Esophagus (tissue), 2 donors: Measurements from ENCODE around the gene PLEKHG5. TPM values are rescaled to one million over a fixed set of nuclear protein-coding genes. Genes with fewer than 3 reads are reported as not detected.

Source experiments
- H3K27ac ChIP-seq, 2 donors: one replicate each; pipeline ENCODE4 v1.5.1; 2013; ENCODE audit warnings: low read depth in 2 of 2, mild to moderate bottlenecking in 2 of 2, inconsistent platforms in 1 of 2, low read length in 1 of 2, moderate library complexity in 1 of 2
- H3K27me3 ChIP-seq, 2 donors: one replicate each; pipeline ENCODE4 v1.6.1; 2013; ENCODE audit warnings: low read length in 2 of 2, control low read depth in 1 of 2, mild to moderate bottlenecking in 1 of 2; ENCODE audit not compliant: insufficient read depth in 2 of 2, control insufficient read depth in 1 of 2
- H3K36me3 ChIP-seq, 2 donors: one replicate each; pipeline ENCODE4 v1.6.1; 2013; ENCODE audit warnings: low read length in 1 of 2; ENCODE audit not compliant: control insufficient read depth in 2 of 2, insufficient read depth in 2 of 2
- H3K4me1 ChIP-seq, 2 donors: one replicate each; pipeline ENCODE4 v1.6.1; 2013; ENCODE audit warnings: low read length in 1 of 2; ENCODE audit not compliant: control insufficient read depth in 2 of 2, insufficient read depth in 2 of 2
- H3K4me3 ChIP-seq, 2 donors: one replicate each; pipeline ENCODE4 v1.5.1; 2013; ENCODE audit warnings: low read length in 2 of 2, mild to moderate bottlenecking in 2 of 2, low read depth in 1 of 2, moderate library complexity in 1 of 2
- H3K9me3 ChIP-seq, 2 donors: one replicate each; pipeline ENCODE4 v1.6.1; 2013; ENCODE audit warnings: mild to moderate bottlenecking in 2 of 2, low read depth in 1 of 2, low read length in 1 of 2, moderate library complexity in 1 of 2; ENCODE audit not compliant: control insufficient read depth in 2 of 2, insufficient read depth in 1 of 2
- WGBS, 2 donors: extraction: QIAGEN DNeasy Blood & Tissue Kit; methylation state at CpG; one replicate each; pipeline ENCODE4 v1.1.7; 2013; 5-methylcytosine and 5-hydroxymethylcytosine counted together
- polyA plus RNA-seq, 2 donors: library from polyadenylated mRNA; stranded (reverse); fragments of 200-250 nt; gene quantifications; one replicate each; pipeline ENCODE4 v1.2.3, GENCODE V29; 2013
- donor health status: healthy with polysubstance abuse.
- donor health status: Bipolar disorder and iron deficiency.

PLEKHG5 gene
- polyA plus RNA-seq, 2 donors = 18.5 to 28.0 TPM

GRCh38 chr1:6485168-6486101, 6.0 kb downstream of the PLEKHG5 start:
- H3K9me3 ChIP-seq = no peaks in the 10 kb centered on the region
- H3K4me1 ChIP-seq = peaks cover 3 to 13% of the 10 kb centered on the region in 2 donors
- H3K27me3 ChIP-seq = no peaks in the 10 kb centered on the region
- no peaks in the 10 kb centered on the region for H3K36me3 ChIP-seq
- 1 to 3% methylated on average over 63 to 80 of the region's 80 CpGs for WGBS, 2 donors
- H3K4me3 ChIP-seq = peak overlapping the region; percentile 41 to 49
- H3K27ac ChIP-seq = no peak overlapping the region

GRCh38 chr1:6484826-6485167, 6.7 kb downstream of the PLEKHG5 start:
- H3K4me3 ChIP-seq = peak overlapping the region; percentile 41 to 49
- no peaks in the 10 kb centered on the region for H3K36me3 ChIP-seq
- no peak overlapping the region for H3K27ac ChIP-seq
- no peaks in the 10 kb centered on the region for H3K27me3 ChIP-seq
- no peaks in the 10 kb centered on the region for H3K9me3 ChIP-seq
- H3K4me1 ChIP-seq = peaks cover 3 to 13% of the 10 kb centered on the region in 2 donors
- WGBS, 2 donors = 17 to 29% methylated on average over 7 to 13 of the region's 13 CpGs

DNA sequence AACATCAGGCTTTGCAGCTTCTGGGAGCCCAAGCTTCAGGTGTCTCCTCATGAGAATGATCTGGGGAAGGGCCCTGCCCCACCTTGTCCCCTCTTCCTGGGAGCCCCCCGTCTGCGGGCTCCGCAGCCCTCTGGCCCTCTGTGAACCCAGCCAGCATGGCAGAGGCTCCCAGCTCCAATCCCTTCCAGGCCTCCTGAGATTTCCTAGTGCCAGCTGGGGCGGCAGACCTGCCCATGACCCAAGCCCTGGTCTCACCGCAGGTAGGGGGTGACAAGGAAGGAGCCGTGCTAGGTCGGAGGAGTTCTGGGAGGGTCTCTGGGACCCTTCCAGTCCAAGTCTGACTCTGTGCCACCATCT, 7.7 kb downstream of the PLEKHG5 start:
- Histone ChIP-seq H3K4me3 (no peak overlapping the region), H3K27me3 (no peaks in the 10 kb centered on the region), H3K4me1 (peaks cover 3 to 13% of the 10 kb centered on the region in 2 donors), H3K27ac (peak overlapping the region in 1 of 2 donors; percentile 23), H3K36me3 (no peaks in the 10 kb centered on the region), H3K9me3 (no peaks in the 10 kb centered on the region)
- 93 to 96% methylated on average over 7 of the region's 7 CpGs for WGBS, 2 donors

- Histone ChIP-seq H3K27me3 (no peaks in the 10 kb centered on the region), H3K4me3 (no peak overlapping the region), H3K4me1 (peaks cover 3 to 9% of the 10 kb centered on the region in 2 donors), H3K27ac (peak overlapping the region in 1 of 2 donors; percentile 26), H3K36me3 (no peaks in the 10 kb centered on the region), H3K9me3 (no peaks in the 10 kb centered on the region)
- 73 to 81% methylated on average over 14 of the region's 14 CpGs for WGBS, 2 donors
These were observed 8.3 kb downstream of the PLEKHG5 start for GRCh38 chr1:6483017-6483760.

GRCh38 chr1:6481820-6482219, 9.6 kb downstream of the PLEKHG5 start:
- 82 to 92% methylated on average over 5 of the region's 5 CpGs for WGBS, 2 donors
- H3K4me3 ChIP-seq = no peak overlapping the region
- no peak overlapping the region for H3K27ac ChIP-seq
- H3K9me3 ChIP-seq = no peaks in the 10 kb centered on the region
- H3K4me1 ChIP-seq = peaks cover 3 to 7% of the 10 kb centered on the region in 2 donors
- H3K27me3 ChIP-seq = no peaks in the 10 kb centered on the region
- peaks cover 0 to 2% of the 10 kb centered on the region in 2 donors for H3K36me3 ChIP-seq

DNA sequence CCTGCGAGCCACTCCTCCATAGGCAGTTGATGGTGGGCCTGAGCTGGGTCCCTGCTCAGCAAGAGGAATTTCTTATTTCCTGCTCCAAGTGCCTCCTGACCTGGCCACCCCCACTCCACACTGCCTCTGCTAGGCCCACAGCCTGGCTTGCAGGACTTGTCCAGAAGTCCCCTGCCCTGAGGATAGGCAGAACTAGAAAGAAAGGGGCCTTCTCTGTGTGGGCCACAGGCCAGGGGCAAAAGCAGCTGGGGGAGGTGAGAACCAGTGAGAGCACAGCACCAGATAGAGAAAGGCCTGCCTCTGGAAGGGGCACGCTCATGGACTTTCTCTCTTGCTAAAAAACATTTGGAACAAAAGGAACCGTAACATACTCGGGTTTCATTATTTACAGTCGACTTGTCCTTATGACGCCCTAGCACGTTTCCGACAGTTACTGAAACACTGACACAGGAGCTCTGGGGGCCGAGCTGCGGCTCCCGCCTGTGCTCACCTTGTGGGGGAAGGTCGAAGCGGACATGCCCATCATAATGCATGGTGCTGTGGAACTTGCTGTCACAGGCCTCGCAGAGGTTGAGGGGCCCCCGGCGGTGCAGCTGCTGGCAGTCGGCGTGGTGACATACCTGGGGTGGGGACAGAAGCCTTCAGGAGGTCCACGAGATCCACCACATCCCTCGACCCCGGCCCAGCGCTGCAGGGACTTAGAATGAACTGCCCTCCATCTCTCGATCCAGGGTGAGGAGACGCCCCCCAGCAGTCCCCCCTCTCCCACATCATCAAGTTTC, 14.2 kb downstream of the PLEKHG5 start:
- WGBS, 2 donors = 81 to 88% methylated on average over 24 of the region's 24 CpGs
- H3K27ac ChIP-seq = peak overlapping the region in 1 of 2 donors; percentile 35
- peaks cover 0 to 14% of the 10 kb centered on the region in 2 donors for H3K36me3 ChIP-seq
- no peaks in the 10 kb centered on the region for H3K27me3 ChIP-seq
- no peak overlapping the region for H3K4me3 ChIP-seq
- peaks cover 0 to 14% of the 10 kb centered on the region in 2 donors for H3K4me1 ChIP-seq
- H3K9me3 ChIP-seq = no peaks in the 10 kb centered on the region

GRCh38 chr1:6476483-6476882, 15.0 kb downstream of the PLEKHG5 start:
- Histone ChIP-seq H3K27me3 (no peaks in the 10 kb centered on the region), H3K36me3 (peaks cover 0 to 15% of the 10 kb centered on the region in 2 donors), H3K9me3 (no peaks in the 10 kb centered on the region), H3K27ac (no peak overlapping the region), H3K4me3 (no peak overlapping the region), H3K4me1 (peaks cover 0 to 15% of the 10 kb centered on the region in 2 donors)
- 90 to 96% methylated on average over 5 of the region's 5 CpGs for WGBS, 2 donors

DNA sequence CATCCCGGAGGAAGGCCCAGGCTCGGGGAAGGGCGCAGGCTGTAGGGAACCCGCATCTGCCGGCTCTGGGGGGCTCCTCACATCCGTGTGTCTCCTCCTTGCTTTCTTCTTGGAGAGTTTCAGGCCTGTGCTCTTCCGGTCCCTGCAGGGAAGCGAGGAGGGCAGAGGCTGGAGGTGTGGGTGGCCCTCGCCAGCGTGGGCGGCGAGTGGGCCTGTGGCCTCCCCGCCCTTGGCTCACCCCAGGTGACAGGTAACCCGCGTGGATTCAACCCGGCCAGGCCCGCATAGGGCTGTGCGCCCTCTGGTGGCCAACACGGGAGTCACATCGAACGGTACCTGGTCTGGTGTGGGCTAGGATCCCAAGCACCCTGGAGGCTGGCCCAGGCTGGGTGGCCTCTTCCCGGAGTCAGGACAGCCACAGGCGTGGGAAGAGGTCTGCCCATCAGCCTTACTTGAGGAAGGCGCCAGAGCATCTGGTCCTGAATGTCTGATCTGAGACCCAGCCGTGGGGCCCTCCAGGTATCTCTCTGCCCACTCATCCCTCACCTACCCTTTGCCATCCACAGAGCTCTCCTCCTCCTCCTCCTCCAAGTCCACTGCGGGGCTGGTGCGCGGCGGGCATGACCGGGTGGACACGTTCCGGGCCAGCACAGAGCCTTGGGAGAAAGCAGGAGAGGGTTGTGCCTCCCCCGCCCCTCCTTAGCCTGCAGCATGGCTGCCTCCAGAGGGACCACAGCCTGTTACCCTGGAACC, 15.9 kb downstream of the PLEKHG5 start:
- Histone ChIP-seq H3K36me3 (peaks cover 0 to 19% of the 10 kb centered on the region in 2 donors), H3K4me3 (no peak overlapping the region), H3K27me3 (no peaks in the 10 kb centered on the region), H3K9me3 (no peaks in the 10 kb centered on the region), H3K27ac (peak overlapping the region in 1 of 2 donors; percentile 48), H3K4me1 (peaks cover 0 to 17% of the 10 kb centered on the region in 2 donors)
- 22 to 30% methylated on average over 33 of the region's 33 CpGs for WGBS, 2 donors
